Mammary epithelial cell (primary cell): ENCODE measurements around the gene DGLUCY.

Experiments used
- CTCF ChIP-seq, 2 donors: IDR thresholded peaks in 1 of 2; conservative IDR thresholded peaks in 1 of 2; 2 replicates each; pipeline ENCODE4 v1.5.1; 2011 to 2012; ENCODE audit warnings: inconsistent platforms in 2 of 2, low read length in 2 of 2, mild to moderate bottlenecking in 2 of 2, control low read depth in 1 of 2, low read depth in 1 of 2; ENCODE audit not compliant: insufficient read depth in 1 of 2; ENCODE audit errors: extremely low read depth in 1 of 2
- EZH2 ChIP-seq: IDR thresholded peaks from 2 replicates; pipeline ENCODE4 v1.6.1; 2012; ENCODE audit warnings: low read length, inconsistent platforms, borderline replicate concordance

- TF ChIP-seq EZH2 (no peak), CTCF (conservative IDR thresholded peaks at IDR 0.05 in 1 of 2, IDR thresholded peaks at IDR 0.05 in 1 of 2; ENCODE audit: extremely low read depth in 1 of 2, insufficient read depth in 1 of 2, low read depth in 1 of 2, low read length in 2 of 2) (no peak)
Observed at GRCh38 chr14:91249841-91250616, 136.2 kb downstream of the DGLUCY start.
